22Rv1 (cell line): Measurements from ENCODE around the gene CACNB2.

Experiments
- CTCF ChIP-seq: fragments of 450-650 bp; IDR thresholded peaks from 2 replicates; pipeline ENCODE4 v1.5.1; 2017; ENCODE audit warnings: mild to moderate bottlenecking
- ZFX ChIP-seq: fragments of 450-650 bp; IDR thresholded peaks from 2 replicates; pipeline ENCODE4 v1.6.1; 2017; ENCODE audit warnings: antibody characterized with exemption, borderline replicate concordance

GRCh38 chr10:18582803-18583202 lies 442.6 kb downstream of the CACNB2 start:
- TF ChIP-seq ZFX (no peak), CTCF (no peak)
